ENCODE results near the gene HMGCS2.
A peak's percentile ranks its signal among the peaks of the same experiment; 100 is the strongest.

HMGCS2 gene

DNA sequence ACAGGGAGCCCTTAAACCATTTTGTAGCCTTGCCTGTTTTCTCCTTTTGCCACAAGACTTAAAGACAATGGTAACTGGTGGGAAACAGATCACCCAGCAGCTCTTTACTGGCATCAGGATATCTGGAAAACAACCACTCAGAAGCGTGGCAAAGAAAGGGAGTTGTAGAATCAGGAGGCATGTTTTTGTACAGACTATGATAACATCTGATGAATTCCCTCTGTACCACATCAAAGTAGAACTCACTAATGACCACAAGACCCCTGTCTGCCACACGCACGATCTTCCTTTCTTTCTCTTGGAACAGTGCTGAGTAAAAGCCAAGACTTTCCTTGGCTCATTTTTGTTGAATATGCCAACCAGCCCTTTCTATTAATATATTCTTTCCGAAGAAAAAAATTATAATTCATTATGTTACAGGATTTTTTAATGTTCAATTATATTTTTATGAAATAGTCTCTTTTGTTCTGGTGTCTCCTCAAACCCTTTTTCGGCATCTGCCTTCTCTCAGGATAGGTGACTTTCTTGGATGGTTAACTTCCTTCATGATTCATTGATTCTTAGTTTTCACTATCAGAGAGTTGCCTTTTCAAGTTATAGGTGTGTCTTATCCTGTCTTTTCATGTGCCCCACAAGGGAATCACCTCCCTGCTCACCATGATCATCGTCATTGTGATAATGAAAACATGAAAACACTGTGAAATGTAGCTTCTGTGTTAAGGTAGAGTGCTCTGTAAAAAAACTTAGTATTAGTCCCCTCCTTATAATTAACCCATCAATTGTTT lies 64.8 kb downstream of the HMGCS2 start:
- no peak for DNase-seq (ENCODE audit: low spot score)
- FAIRE-seq = peak; percentile 27

DNA sequence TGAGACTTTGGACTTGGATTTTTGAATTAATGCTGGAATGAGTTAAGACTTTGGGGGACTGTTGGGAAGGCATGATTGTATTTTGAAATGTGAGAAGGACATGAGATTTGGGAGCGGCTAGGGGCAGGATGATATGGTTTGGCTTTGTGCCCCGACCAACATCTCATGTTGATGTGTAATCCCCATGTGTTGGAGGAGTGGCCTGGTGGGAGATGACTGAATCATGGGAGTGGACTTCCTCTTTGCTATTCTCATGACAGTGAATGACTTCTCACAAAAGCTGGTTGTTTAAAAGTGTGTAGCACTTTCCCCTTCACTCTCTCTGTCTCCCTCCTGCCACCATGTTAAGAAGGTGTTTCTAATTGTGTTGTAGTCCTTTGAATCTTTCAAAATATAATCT lies 66.3 kb downstream of the HMGCS2 start:
- FAIRE-seq = no peak
- DNase-seq (ENCODE audit: low spot score) = no peak

DNA sequence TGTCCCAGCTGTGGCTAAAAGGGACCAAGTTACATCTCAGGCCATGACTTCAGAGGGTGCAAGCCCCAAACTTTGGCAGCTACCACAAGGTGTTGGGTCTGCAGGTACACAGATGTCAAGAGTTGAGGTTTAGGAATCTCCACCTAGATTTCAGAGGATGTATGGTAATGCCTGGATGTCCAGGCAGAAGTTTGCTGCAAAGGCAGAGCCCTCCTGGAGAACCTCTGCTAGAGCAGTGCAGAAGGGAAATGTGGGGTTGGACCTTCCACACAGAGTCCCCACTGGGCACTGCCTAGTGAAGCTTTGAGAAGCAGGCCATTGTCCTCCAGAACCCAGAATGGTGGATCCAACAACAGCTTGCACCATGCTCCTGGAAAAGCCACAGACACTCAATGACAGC lies 67.0 kb downstream of the HMGCS2 start:
- no peak for DNase-seq (ENCODE audit: low spot score)
- no peak for FAIRE-seq

DNA sequence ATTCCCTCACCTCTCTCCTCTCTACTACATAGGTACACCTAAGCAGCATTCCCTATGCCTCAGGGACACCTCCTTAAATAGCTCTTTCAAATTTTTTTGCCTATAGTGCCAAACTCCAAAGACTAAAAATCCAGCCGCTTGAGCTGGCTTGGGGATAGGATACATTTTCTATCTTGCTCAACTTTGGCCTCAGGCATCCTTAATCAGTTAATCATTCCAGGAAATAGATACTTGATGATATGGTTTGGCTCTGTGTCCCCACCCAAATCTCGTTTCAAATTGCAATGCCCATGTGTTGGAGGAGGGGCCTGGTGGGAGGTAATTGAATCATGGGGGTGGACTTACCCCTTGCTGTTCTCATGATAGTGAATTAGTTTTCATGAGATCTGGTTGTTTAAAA lies 68.4 kb downstream of the HMGCS2 start:
- FAIRE-seq = no peak
- DNase-seq (ENCODE audit: low spot score) = no peak
